Fibroblast of lung (primary cell): ENCODE data around the gene INPP5A.

Source experiments
- EZH2 ChIP-seq: IDR thresholded peaks from 2 replicates; pipeline ENCODE4 v1.5.1; 2012; ENCODE audit warnings: low read length, control low read depth, mild to moderate bottlenecking; ENCODE audit errors: missing control alignments
- TF ChIP-seq, protein P1 (sequence below), 2 donors: IDR thresholded peaks in 1 of 2; conservative IDR thresholded peaks in 1 of 2; 1 replicate in 1 of 2; 2 replicates in 1 of 2; pipeline ENCODE4 v1.5.1; 2011 to 2012; ENCODE audit warnings: low read length in 2 of 2, control low read depth in 1 of 2, inconsistent platforms in 1 of 2, low read depth in 1 of 2, mild to moderate bottlenecking in 1 of 2

DNA sequence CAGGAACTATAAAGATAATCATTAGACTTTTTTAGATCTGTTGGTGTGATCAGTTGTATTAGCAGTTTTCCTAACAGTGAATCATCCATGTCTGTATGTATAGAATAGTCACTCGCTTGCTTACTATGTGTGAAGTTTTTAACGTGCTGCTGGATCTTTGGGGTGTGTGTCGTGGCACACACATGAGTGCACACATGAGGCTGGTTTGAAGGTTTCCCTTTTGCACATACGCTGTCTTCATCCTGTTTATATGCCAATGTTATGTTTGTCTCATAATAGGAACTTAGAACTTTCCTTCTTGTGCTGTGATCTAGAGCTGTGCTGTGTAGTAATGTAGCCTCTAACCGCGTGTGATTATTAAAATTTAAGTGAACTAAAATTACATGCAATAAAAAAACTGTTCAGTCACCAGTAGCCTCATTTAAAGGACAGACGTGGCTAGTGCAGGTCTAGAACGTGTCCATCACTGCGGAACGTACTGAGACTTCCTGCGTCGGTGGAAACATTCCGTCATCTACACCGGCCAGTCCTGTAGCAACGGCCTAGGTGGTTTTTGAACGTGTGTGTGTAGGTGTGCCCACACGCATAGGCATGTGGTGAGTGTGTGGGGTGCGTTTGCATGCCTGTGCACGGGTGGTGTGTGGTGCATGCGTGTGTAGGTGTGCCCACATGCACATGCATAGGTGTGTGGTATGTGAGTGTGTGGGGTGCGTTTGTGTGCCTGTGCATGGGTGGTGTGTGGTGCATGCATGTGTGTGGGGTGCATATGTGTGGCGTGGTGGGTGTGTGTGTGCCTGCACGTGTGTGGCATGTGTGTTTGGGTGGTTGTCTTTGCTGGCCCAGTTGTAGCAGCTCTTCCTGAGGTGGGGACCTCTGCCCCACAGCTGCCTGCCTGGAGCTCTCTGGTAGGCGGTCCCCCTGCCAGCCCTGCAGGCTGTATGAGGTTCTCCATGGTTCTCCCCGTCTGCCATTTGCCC, 56.6 kb downstream of the INPP5A start:
- TF ChIP-seq, protein P1, sequence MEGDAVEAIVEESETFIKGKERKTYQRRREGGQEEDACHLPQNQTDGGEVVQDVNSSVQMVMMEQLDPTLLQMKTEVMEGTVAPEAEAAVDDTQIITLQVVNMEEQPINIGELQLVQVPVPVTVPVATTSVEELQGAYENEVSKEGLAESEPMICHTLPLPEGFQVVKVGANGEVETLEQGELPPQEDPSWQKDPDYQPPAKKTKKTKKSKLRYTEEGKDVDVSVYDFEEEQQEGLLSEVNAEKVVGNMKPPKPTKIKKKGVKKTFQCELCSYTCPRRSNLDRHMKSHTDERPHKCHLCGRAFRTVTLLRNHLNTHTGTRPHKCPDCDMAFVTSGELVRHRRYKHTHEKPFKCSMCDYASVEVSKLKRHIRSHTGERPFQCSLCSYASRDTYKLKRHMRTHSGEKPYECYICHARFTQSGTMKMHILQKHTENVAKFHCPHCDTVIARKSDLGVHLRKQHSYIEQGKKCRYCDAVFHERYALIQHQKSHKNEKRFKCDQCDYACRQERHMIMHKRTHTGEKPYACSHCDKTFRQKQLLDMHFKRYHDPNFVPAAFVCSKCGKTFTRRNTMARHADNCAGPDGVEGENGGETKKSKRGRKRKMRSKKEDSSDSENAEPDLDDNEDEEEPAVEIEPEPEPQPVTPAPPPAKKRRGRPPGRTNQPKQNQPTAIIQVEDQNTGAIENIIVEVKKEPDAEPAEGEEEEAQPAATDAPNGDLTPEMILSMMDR (conservative IDR thresholded peaks at IDR 0.05 in 1 of 2, IDR thresholded peaks at IDR 0.05 in 1 of 2; ENCODE audit: low read depth in 1 of 2, low read length in 2 of 2) = no peak
- no peak for TF ChIP-seq EZH2
